HEK293T (cell line): Measurements from ENCODE around the gene RAB31.

Source experiments
- ARNT ChIP-seq: fragments of 450-650 bp; IDR thresholded peaks from 2 replicates; pipeline ENCODE4 v1.6.1; 2017; ENCODE audit warnings: mild to moderate bottlenecking
- BHLHE40 ChIP-seq: fragments of 450-650 bp; IDR thresholded peaks from 2 replicates; pipeline ENCODE4 v1.6.1; 2016; ENCODE audit warnings: mild to moderate bottlenecking, moderate library complexity, borderline replicate concordance
- ELF4 ChIP-seq: fragments of 450-650 bp; IDR thresholded peaks from 2 replicates; pipeline ENCODE4 v1.6.1; 2017; ENCODE audit warnings: antibody characterized with exemption
- FOXA1 ChIP-seq: fragments of 450-650 bp; IDR thresholded peaks from 2 replicates; pipeline ENCODE4 v1.6.1; 2016; ENCODE audit warnings: mild to moderate bottlenecking
- FOXK2 ChIP-seq: fragments of 450-650 bp; IDR thresholded peaks from 2 replicates; pipeline ENCODE4 v1.6.1; 2016; ENCODE audit warnings: mild to moderate bottlenecking
- FOXM1 ChIP-seq: fragments of 450-650 bp; IDR thresholded peaks from 2 replicates; pipeline ENCODE4 v1.6.1; 2017; ENCODE audit warnings: mild to moderate bottlenecking, borderline replicate concordance
- NFRKB ChIP-seq: fragments of 450-650 bp; IDR thresholded peaks from 2 replicates; pipeline ENCODE4 v1.6.1; 2016; ENCODE audit warnings: mild to moderate bottlenecking, moderate library complexity
- PKNOX1 ChIP-seq: fragments of 450-650 bp; IDR thresholded peaks from 2 replicates; pipeline ENCODE4 v1.6.1; 2016
- SP1 ChIP-seq: fragments of 450-650 bp; IDR thresholded peaks from 2 replicates; pipeline ENCODE4 v1.6.1; 2017
- SUZ12 ChIP-seq: fragments of 450-650 bp; IDR thresholded peaks from 2 replicates; pipeline ENCODE4 v1.6.1; 2016; ENCODE audit warnings: mild to moderate bottlenecking
- ZNF384 ChIP-seq: fragments of 450-650 bp; IDR thresholded peaks from 2 replicates; pipeline ENCODE4 v1.6.1; 2016

- TF ChIP-seq SUZ12, result no peak
- TF ChIP-seq ARNT, result no peak
- no peak for TF ChIP-seq FOXM1
- no peak for TF ChIP-seq PKNOX1
- TF ChIP-seq ELF4, result no peak
- TF ChIP-seq SP1, result no peak
- no peak for TF ChIP-seq BHLHE40
- no peak for TF ChIP-seq ZNF384
- TF ChIP-seq NFRKB, result no peak
- TF ChIP-seq FOXK2, result no peak
- no peak for TF ChIP-seq FOXA1
Observed at GRCh38 chr18:9681217-9681616, 26.9 kb upstream of the RAB31 start.
